DOHH2 (cell line): ENCODE data around the gene FAM193A.

Experiments used
- H3F3A ChIP-seq: fragments of 200-600 bp; sonication (generic), shearing (Covaris generic); 2 replicates; pipeline ENCODE4 v1.6.0; 2016; ENCODE audit warnings: antibody characterized with exemption, mild to moderate bottlenecking; ENCODE audit not compliant: control insufficient read depth, insufficient read depth
- H3K27ac ChIP-seq: fragments of 200-600 bp; sonication (generic); 2 replicates; pipeline ENCODE4 v1.5.1; 2014; ENCODE audit warnings: low read depth, mild to moderate bottlenecking, low read length, moderate library complexity
- H3K27me3 ChIP-seq: fragments of 200-600 bp; sonication (generic); 2 replicates; pipeline ENCODE4 v1.6.1; 2014; ENCODE audit warnings: mild to moderate bottlenecking, low read length, mixed read lengths; ENCODE audit not compliant: control insufficient read depth
- H3K36me3 ChIP-seq: fragments of 200-600 bp; sonication (generic); 2 replicates; pipeline ENCODE4 v1.6.1; 2014; ENCODE audit warnings: mild to moderate bottlenecking, low read length, moderate library complexity, mixed read lengths; ENCODE audit not compliant: control insufficient read depth
- H3K4me1 ChIP-seq: fragments of 200-600 bp; sonication (generic); 2 replicates; pipeline ENCODE4 v1.6.1; 2014; ENCODE audit warnings: mild to moderate bottlenecking, low read length, mixed read lengths; ENCODE audit not compliant: control insufficient read depth
- H3K4me2 ChIP-seq: fragments of 200-600 bp; sonication (generic); 2 replicates; pipeline ENCODE4 v1.6.0; 2014; ENCODE audit warnings: mild to moderate bottlenecking, low read length, moderate library complexity
- H3K4me3 ChIP-seq: fragments of 200-600 bp; sonication (generic); 2 replicates; pipeline ENCODE4 v1.5.1; 2014; ENCODE audit warnings: mild to moderate bottlenecking, low read length, mixed read lengths
- H3K79me2 ChIP-seq: fragments of 200-600 bp; sonication (generic); 2 replicates; pipeline ENCODE4 v1.6.1; 2014; ENCODE audit warnings: mild to moderate bottlenecking, low read length, mixed read lengths; ENCODE audit not compliant: control insufficient read depth
- H3K9me2 ChIP-seq: fragments of 200-600 bp; sonication (generic); replicated peaks from 2 replicates; pipeline ENCODE4 v1.6.1; 2014; ENCODE audit warnings: mild to moderate bottlenecking, low read length, mixed read lengths; ENCODE audit not compliant: control insufficient read depth
- H3K9me3 ChIP-seq: fragments of 200-600 bp; sonication (generic); 2 replicates; pipeline ENCODE4 v1.6.1; 2014; ENCODE audit warnings: antibody characterized with exemption, low read length, mixed read lengths; ENCODE audit not compliant: control insufficient read depth, insufficient read depth
- H4K20me1 ChIP-seq: fragments of 200-600 bp; sonication (generic); 2 replicates; pipeline ENCODE4 v1.6.0; 2014; ENCODE audit warnings: low read depth, mild to moderate bottlenecking, antibody characterized with exemption, low read length, moderate library complexity; ENCODE audit not compliant: control insufficient read depth, insufficient read depth
- CTCF ChIP-seq: fragments of 200-600 bp; sonication (generic); IDR thresholded peaks from one replicate; pipeline ENCODE4 v1.5.1; 2014; ENCODE audit warnings: antibody characterized with exemption, mild to moderate bottlenecking, low read depth, low read length; ENCODE audit not compliant: poor library complexity, severe bottlenecking
- EZH2phosphoT487 ChIP-seq: fragments of 200-600 bp; sonication (generic); IDR thresholded peaks from 2 replicates; pipeline ENCODE4 v1.6.1; 2017; ENCODE audit warnings: borderline replicate concordance, mild to moderate bottlenecking, antibody characterized with exemption, low read length, moderate library complexity, mixed read lengths

The FAM193A gene

DNA sequence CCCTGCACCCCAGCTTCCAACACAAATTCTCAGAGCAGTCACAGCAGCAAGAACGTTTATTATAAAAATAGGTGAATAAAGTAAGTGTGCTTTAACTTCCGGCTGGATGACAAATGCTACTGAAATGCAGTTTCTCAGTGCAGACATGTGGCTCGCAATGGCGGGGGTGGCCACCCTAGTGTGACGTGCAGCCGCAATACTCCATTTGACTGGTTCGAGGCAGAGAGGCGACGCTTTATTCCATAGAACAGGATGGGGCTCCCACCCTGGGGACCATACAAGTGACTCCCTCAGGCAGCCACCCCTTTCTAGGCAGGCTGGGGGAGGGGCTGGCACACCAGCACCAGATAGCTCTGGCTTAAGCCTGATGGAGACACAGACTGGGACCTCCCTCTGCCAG, 205.2 kb downstream of the FAM193A start:
- 0 out of 2 replicates have a peak, but pooled peaks cover 2% of the 10 kb centered on the region for H4K20me1 ChIP-seq
- peaks cover 40% of the 10 kb centered on the region for H3K36me3 ChIP-seq

GRCh38 chr4:2742081-2742822, 205.8 kb downstream of the FAM193A start:
- no peaks in the 10 kb centered on the region for H3K27me3 ChIP-seq
- H3K36me3 ChIP-seq, result peaks cover 46% of the 10 kb centered on the region
- no peaks in the 10 kb centered on the region; the same call in 1 of the 2 replicates for H3F3A ChIP-seq
- TF ChIP-seq CTCF (no peak), EZH2phosphoT487 (no peak)
- peaks cover 18% of the 10 kb centered on the region for H3K4me1 ChIP-seq
- 0 out of 2 replicates have a peak, but pooled peaks cover 2% of the 10 kb centered on the region for H4K20me1 ChIP-seq
- H3K27ac ChIP-seq, result no peak overlapping the region
- no peak overlapping the region for H3K4me3 ChIP-seq
- no peak overlapping the region for H3K4me2 ChIP-seq
- H3K9me2 ChIP-seq, result no peaks in the 10 kb centered on the region
- no peaks in the 10 kb centered on the region for H3K9me3 ChIP-seq
- H3K79me2 ChIP-seq, result no peaks in the 10 kb centered on the region

More for the DNA sequence above, 205.2 kb downstream of the FAM193A start:
- H3K4me3 ChIP-seq, result no peak overlapping the region
- H3K9me3 ChIP-seq, result no peaks in the 10 kb centered on the region
- no peaks in the 10 kb centered on the region; the same call in 1 of the 2 replicates for H3F3A ChIP-seq
- no peak overlapping the region for H3K4me2 ChIP-seq
- no peaks in the 10 kb centered on the region for H3K9me2 ChIP-seq
- H3K27ac ChIP-seq, result no peak overlapping the region
- no peaks in the 10 kb centered on the region for H3K79me2 ChIP-seq
- no peaks in the 10 kb centered on the region for H3K27me3 ChIP-seq
- TF ChIP-seq CTCF (no peak), EZH2phosphoT487 (no peak)
- peaks cover 12% of the 10 kb centered on the region for H3K4me1 ChIP-seq

- no peak overlapping the region for H3K27ac ChIP-seq
- peaks cover 52% of the 10 kb centered on the region for H3K36me3 ChIP-seq
- H3K4me2 ChIP-seq, result no peak overlapping the region
- no peaks in the 10 kb centered on the region for H3K27me3 ChIP-seq
- TF ChIP-seq EZH2phosphoT487 (no peak), CTCF (no peak)
- H4K20me1 ChIP-seq, result 0 out of 2 replicates have a peak, but pooled peaks cover 2% of the 10 kb centered on the region
- H3K4me1 ChIP-seq, result peaks cover 25% of the 10 kb centered on the region
- no peaks in the 10 kb centered on the region for H3K9me3 ChIP-seq
- no peaks in the 10 kb centered on the region for H3K9me2 ChIP-seq
- H3K4me3 ChIP-seq, result no peak overlapping the region
- H3K79me2 ChIP-seq, result no peaks in the 10 kb centered on the region
- H3F3A ChIP-seq, result peaks cover 3% of the 10 kb centered on the region; the same call in 1 of the 2 replicates
Observed at GRCh38 chr4:2742823-2743517, 206.5 kb downstream of the FAM193A start.
